Heart left ventricle (tissue), 13 donors: Measurements from ENCODE around the gene GTF2E1.

Experiments
- CTCF ChIP-seq, 12 donors: fragments of 200-600 bp; sonication (generic) in 4 of 12; IDR thresholded peaks; one replicate each; pipeline versions ENCODE4 v1.5.0 to v1.8.0; 2018 to 2022; ENCODE audit warnings: antibody characterized with exemption in 12 of 12, mild to moderate bottlenecking in 5 of 12
- POLR2A ChIP-seq, 2 donors: fragments of 450-650 bp; IDR thresholded peaks; one replicate each; pipeline ENCODE4 v1.6.1; 2017; ENCODE audit warnings: antibody characterized with exemption in 2 of 2, mild to moderate bottlenecking in 2 of 2, moderate library complexity in 2 of 2
- donor health status: ischemic (EF 13 %, LVEDD 7.1; RV severe dilation, severe dysfunction).
- donor health status: DM: no; HTN: yes; CAD: no.
- donor health status: DM: no; HTN: no; CAD: no.
- donor health status: ischemic (EF 25% LVEDD 6.9; RV normal size, moderate dysfunction).
- donor health status: ischemic (EF 25% LVEDD 5.7; RV mildly dilated, moderate dysfunction).
- donor health status: ischemic (EF 35%, LVEDD 5.7; RV mildly dilated, moderate dysfunction).
- donor health status: nonischemic (EF 11% LVEDD 7.7; RV severe dilation, severe dysfunction).
- donor health status: DM: yes; HTN: yes; CAD: no.
- donor health status: PGD.
- donor health status: ischemic (EF 29% LVEDD 5.4; RV normal size, mild dysfunction).
- donor health status: nonischemic (EF 23%, LVEDD 6.1; RV moderate dilation, normal function).

- TF ChIP-seq CTCF (IDR thresholded peaks at IDR 0.05) (no peak), POLR2A (IDR thresholded peaks at IDR 0.05) (no peak)
Observed at GRCh38 chr3:120741837-120742197, 727 bp upstream of the GTF2E1 start.
